ENCODE results near the gene ETNK2. TPM values are rescaled to one million over a fixed set of nuclear protein-coding genes. Genes with fewer than 3 reads are reported as not detected.
A peak's percentile ranks its signal among the peaks of the same experiment; 100 is the strongest.

Gene ETNK2
- total RNA-seq, 1 donor from 2014 or later = 13.7 TPM

GRCh38 chr1:204130981-204131892 lies 20.6 kb downstream of the ETNK2 start:
- DNase-seq (ENCODE audit: low spot score) (no peak), ATAC-seq (no peak)
- intact Hi-C loops (cut with DNase I) = no loop called here

- no peak for DNase-seq (ENCODE audit: low spot score)
- intact Hi-C loops (cut with DNase I) = no loop called here
These were observed 21.7 kb downstream of the ETNK2 start for GRCh38 chr1:204130178-204130577.

GRCh38 chr1:204128964-204129896 lies 22.6 kb downstream of the ETNK2 start:
- intact Hi-C loops (cut with DNase I) = loop anchor here (10.0 kb wide), 1 partner anchor 54 kb away; the partner anchor contains the start of gene SOX13
- DNase-seq (ENCODE audit: low spot score) (peak; percentile 81), ATAC-seq (peak; percentile 91)

More at GRCh38 chr1:204130178-204130577, 21.7 kb downstream of the ETNK2 start:
- ATAC-seq = no peak

GRCh38 chr1:204128464-204128963 lies 23.3 kb downstream of the ETNK2 start:
- intact Hi-C loops (cut with DNase I) = loop anchor here (10.0 kb wide), 1 partner anchor 54 kb away; the partner anchor contains the start of gene SOX13
- DNase-seq (ENCODE audit: low spot score) (no peak), ATAC-seq (peak; percentile 1)

GRCh38 chr1:204127597-204128242 lies 24.1 kb downstream of the ETNK2 start:
- DNase-seq (ENCODE audit: low spot score) (no peak), ATAC-seq (peak; percentile 50)
- intact Hi-C loops (cut with DNase I) = loop anchor here (10.0 kb wide), 1 partner anchor 53 kb away; the partner anchor contains the start of gene SOX13

- no peak for DNase-seq (ENCODE audit: low spot score)
- ATAC-seq = no peak
- intact Hi-C loops (cut with DNase I) = loop anchor here (10.0 kb wide), 1 partner anchor 52 kb away; the partner anchor contains the start of gene SOX13
These were observed 24.9 kb downstream of the ETNK2 start for GRCh38 chr1:204126956-204127355.

GRCh38 chr1:204126386-204126785 lies 25.5 kb downstream of the ETNK2 start:
- ATAC-seq (no peak), DNase-seq (ENCODE audit: low spot score) (no peak)
- intact Hi-C loops (cut with DNase I) = loop anchor here (10.0 kb wide), 1 partner anchor 52 kb away; the partner anchor contains the start of gene SOX13

GRCh38 chr1:204125759-204126351 lies 26.0 kb downstream of the ETNK2 start:
- no peak for DNase-seq (ENCODE audit: low spot score)
- ATAC-seq = no peak
- intact Hi-C loops (cut with DNase I) = loop anchor here (2.0 to 10.0 kb wide), 2 partner anchors 51 to 253 kb away; partner anchors contain the start of gene SOX13

- no peak for DNase-seq (ENCODE audit: low spot score)
- ATAC-seq = no peak
- intact Hi-C loops (cut with DNase I) = loop anchor here (2.0 to 10.0 kb wide), 2 partner anchors 50 to 252 kb away; partner anchors contain the start of gene SOX13
These were observed 27.2 kb downstream of the ETNK2 start for GRCh38 chr1:204124639-204125038.

- intact Hi-C loops (cut with DNase I) = loop anchor here (10.0 kb wide), 1 partner anchor 49 kb away; the partner anchor contains the start of gene SOX13
- DNase-seq (ENCODE audit: low spot score) (no peak), ATAC-seq (no peak)
These were observed 28.5 kb downstream of the ETNK2 start for GRCh38 chr1:204123376-204123775.

- ATAC-seq (no peak), DNase-seq (ENCODE audit: low spot score) (no peak)
- intact Hi-C loops (cut with DNase I) = loop anchor here (10.0 kb wide), 1 partner anchor 47 kb away; the partner anchor contains the start of gene SOX13
These were observed 29.8 kb downstream of the ETNK2 start for GRCh38 chr1:204121840-204122555.

- no peak for DNase-seq (ENCODE audit: low spot score)
- intact Hi-C loops (cut with DNase I) = no loop called here
These were observed 35.3 kb downstream of the ETNK2 start for GRCh38 chr1:204116539-204116938.

GRCh38 chr1:204115116-204115515 lies 36.7 kb downstream of the ETNK2 start:
- ATAC-seq = no peak
- intact Hi-C loops (cut with DNase I) = no loop called here

More at GRCh38 chr1:204116539-204116938, 35.3 kb downstream of the ETNK2 start:
- no peak for ATAC-seq

GRCh38 chr1:204114606-204115005 lies 37.2 kb downstream of the ETNK2 start:
- ATAC-seq (no peak), DNase-seq (ENCODE audit: low spot score) (no peak)
- intact Hi-C loops (cut with DNase I) = no loop called here

More at GRCh38 chr1:204115116-204115515, 36.7 kb downstream of the ETNK2 start:
- DNase-seq (ENCODE audit: low spot score) = no peak

- no peak for ATAC-seq
- intact Hi-C loops (cut with DNase I) = no loop called here
- no peak for DNase-seq (ENCODE audit: low spot score)
These were observed 37.9 kb downstream of the ETNK2 start for GRCh38 chr1:204113896-204114295.

- no peak for ATAC-seq
- no peak for DNase-seq (ENCODE audit: low spot score)
- intact Hi-C loops (cut with DNase I) = no loop called here
These were observed 38.7 kb downstream of the ETNK2 start for GRCh38 chr1:204112876-204113730.
